CD14-positive monocyte (primary cell): ENCODE data around the gene LMAN1. TPM values are rescaled to one million over a fixed set of nuclear protein-coding genes. Genes with fewer than 3 reads are reported as not detected.

ENCODE experiments used
- DNase-seq, 3 donors: peaks; one replicate each; pipeline ENCODE4 v3.0.0-alpha.2; 2011 to 2022
- H2AFZ ChIP-seq: 2 replicates; pipeline ENCODE4 v1.6.0; 2012; ENCODE audit warnings: mild to moderate bottlenecking, low read depth, low read length, inconsistent platforms; ENCODE audit not compliant: insufficient read depth, poor library complexity, severe bottlenecking
- H3K27ac ChIP-seq, 2 donors: 1 replicate in 1 of 2; 2 replicates in 1 of 2; pipeline ENCODE4 v1.5.1; 2012 to 2013; ENCODE audit warnings: low read length in 2 of 2, control low read depth in 1 of 2, inconsistent platforms in 1 of 2, low read depth in 1 of 2, mild to moderate bottlenecking in 1 of 2
- H3K27me3 ChIP-seq, 2 donors: one replicate each; pipeline versions ENCODE4 v1.6.0 to v1.6.1; 2011 to 2013; ENCODE audit warnings: low read length in 2 of 2; ENCODE audit not compliant: control insufficient read depth in 2 of 2, insufficient read depth in 2 of 2
- H3K36me3 ChIP-seq, 2 donors: replicated peaks in 1 of 2; 1 replicate in 1 of 2; 2 replicates in 1 of 2; pipeline versions ENCODE4 v1.5.1 to v1.6.1; 2012 to 2013; ENCODE audit warnings: low read length in 2 of 2, control low read depth in 1 of 2, inconsistent platforms in 1 of 2, mild to moderate bottlenecking in 1 of 2; ENCODE audit not compliant: insufficient read depth in 2 of 2, control insufficient read depth in 1 of 2
- H3K4me1 ChIP-seq, 2 donors: 1 replicate in 1 of 2; 2 replicates in 1 of 2; pipeline versions ENCODE4 v1.5.1 to v1.6.1; 2012 to 2013; ENCODE audit warnings: low read length in 2 of 2, control low read depth in 1 of 2, inconsistent platforms in 1 of 2, mild to moderate bottlenecking in 1 of 2, moderate library complexity in 1 of 2; ENCODE audit not compliant: insufficient read depth in 2 of 2, control insufficient read depth in 1 of 2
- H3K4me2 ChIP-seq: replicated peaks from 2 replicates; pipeline ENCODE3; 2012; ENCODE audit warnings: low read length, moderate library complexity, mild to moderate bottlenecking; ENCODE audit not compliant: poor library complexity, severe bottlenecking; ENCODE audit errors: extremely low read depth
- H3K4me3 ChIP-seq, 3 experiments: fragments of 200-600 bp in 1 of 3; sonication (generic) in 1 of 3; replicated peaks in 1 of 3; 1 replicate in 2 of 3; 2 replicates in 1 of 3; pipeline ENCODE4 v1.5.1; 2011 to 2013; ENCODE audit warnings: low read length in 3 of 3, mild to moderate bottlenecking in 3 of 3, control low read depth in 2 of 3, low read depth in 2 of 3, inconsistent platforms in 1 of 3, moderate library complexity in 1 of 3
- H3K79me2 ChIP-seq: 2 replicates; pipeline ENCODE4 v1.6.0; 2012; ENCODE audit warnings: mild to moderate bottlenecking, control low read depth, inconsistent platforms, low read length, moderate library complexity; ENCODE audit not compliant: insufficient read depth
- H3K9ac ChIP-seq: 2 replicates; pipeline ENCODE4 v1.6.0; 2017; ENCODE audit warnings: low read length, mild to moderate bottlenecking; ENCODE audit not compliant: insufficient read depth, poor library complexity, severe bottlenecking
- H3K9me3 ChIP-seq, 2 donors: replicated peaks in 1 of 2; 1 replicate in 1 of 2; 2 replicates in 1 of 2; pipeline versions ENCODE4 v1.5.1 to v1.6.1; 2012 to 2013; ENCODE audit warnings: low read length in 2 of 2, control low read depth in 1 of 2; ENCODE audit not compliant: control insufficient read depth in 1 of 2, insufficient read depth in 1 of 2
- H4K20me1 ChIP-seq: 2 replicates; pipeline ENCODE4 v1.6.0; 2012; ENCODE audit warnings: mild to moderate bottlenecking, low read length, control low read depth, moderate library complexity; ENCODE audit not compliant: insufficient read depth
- H3K27ac Mint-ChIP-seq, 7 donors: one replicate each; pipeline ENCODE4 v1.8.0; 2020; ENCODE audit warnings: mild to moderate bottlenecking in 7 of 7, mixed read lengths in 7 of 7, moderate library complexity in 6 of 7, inconsistent platforms in 2 of 7
- H3K27me3 Mint-ChIP-seq, 3 donors: one replicate each; pipeline ENCODE4 v1.8.0; 2021 to 2022; ENCODE audit warnings: low read depth in 3 of 3, mild to moderate bottlenecking in 3 of 3, mixed read lengths in 3 of 3, moderate library complexity in 3 of 3, inconsistent platforms in 1 of 3
- H3K36me3 Mint-ChIP-seq, 2 donors: one replicate each; pipeline ENCODE4 v1.8.0; 2020; ENCODE audit warnings: mixed read lengths in 2 of 2, inconsistent platforms in 1 of 2, mild to moderate bottlenecking in 1 of 2
- H3K4me1 Mint-ChIP-seq: one replicate; pipeline ENCODE4 v1.8.0; 2020; ENCODE audit warnings: mild to moderate bottlenecking, mixed read lengths
- H3K4me3 Mint-ChIP-seq, 2 donors: one replicate each; pipeline ENCODE4 v1.8.0; 2020; ENCODE audit warnings: mild to moderate bottlenecking in 2 of 2, mixed read lengths in 2 of 2, moderate library complexity in 1 of 2
- H3K9me3 Mint-ChIP-seq, 7 donors: one replicate each; pipeline ENCODE4 v1.8.0; 2020 to 2022; ENCODE audit warnings: mixed read lengths in 7 of 7, mild to moderate bottlenecking in 6 of 7, moderate library complexity in 6 of 7, inconsistent platforms in 2 of 7
- CTCF ChIP-seq: fragments of 200-600 bp; IDR thresholded peaks from one replicate; pipeline ENCODE4 v1.8.0; 2022; ENCODE audit warnings: antibody characterized with exemption, mild to moderate bottlenecking
- WGBS: methylation state at CpG from one replicate; pipeline ENCODE4 v1.1.5; 2013; ENCODE audit warnings: missing lambda C conversion rate; ENCODE audit not compliant: insufficient coverage; 5-methylcytosine and 5-hydroxymethylcytosine counted together
- intact Hi-C, 2 donors: fragments of 100-400 bp; cut with micrococcal nuclease; formaldehyde crosslinking; loops; one replicate each; pipeline versions ENCODE4 v1.15.0 to v1.15.1; 2023
- polyA plus RNA-seq, 3 donors: library from polyadenylated mRNA; depleted of rRNA in 1 of 3; unstranded in 2 of 3; stranded (reverse) in 1 of 3; fragments of 300-500 nt in 2 of 3; fragments of >200 nt in 1 of 3; fragmentation: Illumina TruSeq in 2 of 3; gene quantifications; 1 replicate in 2 of 3; 2 replicates in 1 of 3; pipeline ENCODE4 v1.2.3, GENCODE V29; 2012 to 2021

LMAN1 gene
- polyA plus RNA-seq, 3 donors = 4.7 to 10.9 (median 7.6) TPM

- no peak overlapping the region for H3K4me3 ChIP-seq
- no peaks in the 10 kb centered on the region for H4K20me1 ChIP-seq
- H3K27me3 ChIP-seq = no peaks in the 10 kb centered on the region
- no peak for TF ChIP-seq CTCF
- WGBS = 80% methylated on average over 4 of the region's 4 CpGs
- no peak for DNase-seq
- H2AFZ ChIP-seq = no peak overlapping the region
- H3K9ac ChIP-seq = no peak overlapping the region
- Mint-ChIP-seq H3K4me1 (no peaks in the 10 kb centered on the region), H3K27ac (no peak overlapping the region), H3K9me3 (no peaks in the 10 kb centered on the region), H3K27me3 (peaks cover 6 to 14% (median 9%) of the 10 kb centered on the region in 3 donors), H3K4me3 (no peak overlapping the region), H3K36me3 (no peaks in the 10 kb centered on the region)
- H3K4me1 ChIP-seq = no peaks in the 10 kb centered on the region
- H3K9me3 ChIP-seq = no peaks in the 10 kb centered on the region
- H3K36me3 ChIP-seq = no peaks in the 10 kb centered on the region
- no peak overlapping the region for H3K4me2 ChIP-seq
- no peaks in the 10 kb centered on the region for H3K79me2 ChIP-seq
- H3K27ac ChIP-seq = no peak overlapping the region
- intact Hi-C loops = no loop called here
Measured at GRCh38 chr18:59301929-59302328, 57.1 kb downstream of the LMAN1 start.

- H3K27ac Mint-ChIP-seq = no peak overlapping the region
- no peaks in the 10 kb centered on the region for H3K79me2 ChIP-seq
- H3K27me3 Mint-ChIP-seq = peaks cover 3 to 13% (median 7%) of the 10 kb centered on the region in 3 donors
- no peaks in the 10 kb centered on the region for H3K9me3 ChIP-seq
- no peak for TF ChIP-seq CTCF
- H3K4me2 ChIP-seq = no peak overlapping the region
- H3K27ac ChIP-seq = no peak overlapping the region
- H3K27me3 ChIP-seq = no peaks in the 10 kb centered on the region
- 88% methylated on average over 1 of the region's 3 CpGs for WGBS
- H4K20me1 ChIP-seq = no peaks in the 10 kb centered on the region
- intact Hi-C loops = no loop called here
- H3K36me3 Mint-ChIP-seq = no peaks in the 10 kb centered on the region
- H3K4me1 ChIP-seq = no peaks in the 10 kb centered on the region
- no peaks in the 10 kb centered on the region for H3K9me3 Mint-ChIP-seq
- no peaks in the 10 kb centered on the region for H3K36me3 ChIP-seq
- no peak overlapping the region for H3K4me3 Mint-ChIP-seq
- no peak overlapping the region for H3K9ac ChIP-seq
- no peak for DNase-seq
- no peak overlapping the region for H3K4me3 ChIP-seq
- H3K4me1 Mint-ChIP-seq = no peaks in the 10 kb centered on the region
- H2AFZ ChIP-seq = no peak overlapping the region
Measured at GRCh38 chr18:59300676-59301285, 58.3 kb downstream of the LMAN1 start.
